Peyer's patch (tissue), 4 donors: Measurements from ENCODE around the gene SAMD11. TPM values are rescaled to one million over a fixed set of nuclear protein-coding genes. Genes with fewer than 3 reads are reported as not detected.

Experiments used
- DNase-seq, 3 donors: peaks; one replicate each; pipeline ENCODE4 v3.0.0-alpha.2; 2017 to 2019
- H3K27ac ChIP-seq, 4 donors: fragments of 200-600 bp; sonication (generic); one replicate each; pipeline ENCODE4 v1.5.1; 2016 to 2019
- H3K27me3 ChIP-seq, 2 donors: fragments of 200-600 bp; sonication (generic); one replicate each; pipeline ENCODE4 v1.5.1; 2019
- H3K36me3 ChIP-seq, 3 donors: fragments of 200-600 bp; sonication (generic); one replicate each; pipeline ENCODE4 v1.5.1; 2016 to 2019
- H3K4me1 ChIP-seq, 4 donors: fragments of 200-600 bp; sonication (generic); one replicate each; pipeline ENCODE4 v1.5.1; 2016 to 2019
- H3K4me3 ChIP-seq, 4 donors: fragments of 200-600 bp; sonication (generic); 1 replicate in 3 of 4; 2 replicates in 1 of 4; pipeline ENCODE4 v1.5.1; 2016 to 2019; ENCODE audit warnings: mild to moderate bottlenecking in 1 of 4
- H3K9me3 ChIP-seq, 4 donors: fragments of 200-600 bp; sonication (generic); one replicate each; pipeline ENCODE4 v1.5.1; 2016 to 2019; ENCODE audit warnings: mild to moderate bottlenecking in 1 of 4
- CTCF ChIP-seq, 6 experiments: fragments of 450-650 bp in 4 of 6; fragments of 200-600 bp in 2 of 6; sonication (generic) in 1 of 6; IDR thresholded peaks; one replicate each; pipeline ENCODE4 v1.5.1; 2017 to 2019; ENCODE audit warnings: antibody characterized with exemption in 6 of 6, mild to moderate bottlenecking in 3 of 6, moderate library complexity in 1 of 6
- POLR2A ChIP-seq, 2 donors: fragments of 450-650 bp; IDR thresholded peaks; one replicate each; pipeline ENCODE4 v1.5.1; 2017; ENCODE audit warnings: antibody characterized with exemption in 2 of 2, mild to moderate bottlenecking in 2 of 2, moderate library complexity in 2 of 2
- total RNA-seq, 4 donors: library from RNA; depleted of rRNA; stranded (reverse); fragments of >200 nt; gene quantifications; one replicate each; pipeline ENCODE4 v1.1.0, GENCODE V29; 2016

Gene SAMD11
- total RNA-seq, 4 donors from 2014 or later: 1.1 to 5.0 (median 2.2) TPM

- Histone ChIP-seq H3K4me3 (no peak overlapping the region), H3K27ac (no peak overlapping the region), H3K9me3 (no peaks in the 10 kb centered on the region), H3K36me3 (no peaks in the 10 kb centered on the region), H3K4me1 (peaks cover 0 to 39% (median 6%) of the 10 kb centered on the region in 4 donors), H3K27me3 (peaks cover 0 to 36% of the 10 kb centered on the region in 2 donors)
- TF ChIP-seq CTCF (IDR thresholded peaks at IDR 0.05): no peak
- TF ChIP-seq POLR2A (IDR thresholded peaks at IDR 0.05): no peak
- DNase-seq: no peak
Measured at GRCh38 chr1:916173-917075, 7.3 kb upstream of the SAMD11 start.

GRCh38 chr1:917076-917459 lies 6.7 kb upstream of the SAMD11 start:
- Histone ChIP-seq H3K27me3 (peaks cover 0 to 37% of the 10 kb centered on the region in 2 donors), H3K4me3 (no peak overlapping the region), H3K4me1 (peaks cover 0 to 38% (median 6%) of the 10 kb centered on the region in 4 donors), H3K27ac (no peak overlapping the region), H3K36me3 (no peaks in the 10 kb centered on the region), H3K9me3 (no peaks in the 10 kb centered on the region)
- no peak for DNase-seq
- TF ChIP-seq CTCF (IDR thresholded peaks at IDR 0.05) (no peak), POLR2A (IDR thresholded peaks at IDR 0.05) (no peak)

- H3K27me3 ChIP-seq: peaks cover 0 to 37% of the 10 kb centered on the region in 2 donors
- H3K27ac ChIP-seq: no peak overlapping the region
- H3K4me3 ChIP-seq: no peak overlapping the region
- H3K4me1 ChIP-seq: peaks cover 0 to 36% (median 6%) of the 10 kb centered on the region in 4 donors
- no peak for DNase-seq
- H3K9me3 ChIP-seq: no peaks in the 10 kb centered on the region
- no peaks in the 10 kb centered on the region for H3K36me3 ChIP-seq
- TF ChIP-seq POLR2A (IDR thresholded peaks at IDR 0.05) (no peak), CTCF (IDR thresholded peaks at IDR 0.05) (no peak)
Measured at GRCh38 chr1:917466-918091, 6.1 kb upstream of the SAMD11 start.

- peaks cover 0 to 45% of the 10 kb centered on the region in 2 donors for H3K27me3 ChIP-seq
- DNase-seq: no peak
- no peak overlapping the region for H3K27ac ChIP-seq
- H3K4me3 ChIP-seq: no peak overlapping the region
- H3K4me1 ChIP-seq: peaks cover 0 to 42% (median 10%) of the 10 kb centered on the region in 4 donors
- TF ChIP-seq POLR2A (IDR thresholded peaks at IDR 0.05) (no peak), CTCF (IDR thresholded peaks at IDR 0.05) (no peak)
- H3K9me3 ChIP-seq: no peaks in the 10 kb centered on the region
- H3K36me3 ChIP-seq: no peaks in the 10 kb centered on the region
Measured at GRCh38 chr1:918353-918752, 5.4 kb upstream of the SAMD11 start.

- TF ChIP-seq POLR2A (IDR thresholded peaks at IDR 0.05) (no peak), CTCF (IDR thresholded peaks at IDR 0.05) (no peak)
- no peaks in the 10 kb centered on the region for H3K9me3 ChIP-seq
- peaks cover 0 to 47% (median 14%) of the 10 kb centered on the region in 4 donors for H3K4me1 ChIP-seq
- H3K27me3 ChIP-seq: peaks cover 0 to 48% of the 10 kb centered on the region in 2 donors
- H3K27ac ChIP-seq: no peak overlapping the region
- H3K4me3 ChIP-seq: no peak overlapping the region
- DNase-seq: no peak
- H3K36me3 ChIP-seq: no peaks in the 10 kb centered on the region
Measured at GRCh38 chr1:918843-919242, 4.9 kb upstream of the SAMD11 start.
